ENCODE measurements around the gene MYL6. TPM values are rescaled to one million over a fixed set of nuclear protein-coding genes. Genes with fewer than 3 reads are reported as not detected.

The MYL6 gene
- total and polyA plus RNA-seq, 9 of the 15 experiments (the other 6 are each of a cell fraction or from before 2014, with no cell fraction given) = 557 to 1,664 (median 958) TPM

GRCh38 chr12:56206452-56207166 lies 48.5 kb downstream of the MYL6 start:
- peak; percentile 82 for FAIRE-seq
- intact Hi-C loops (cut with micrococcal nuclease) (loop anchor here (1.0 kb wide), 1 partner anchor 18 kb away; the partner anchor contains the start of gene NABP2), in situ Hi-C loops (cut with MboI) (no loop called here)
- TF ChIP-seq SMAD3 (CRISPR knock-in tag; conservative IDR thresholded peaks at IDR 0.05) (no peak), SRSF9 (IDR thresholded peaks at IDR 0.05; ENCODE audit: borderline replicate concordance, low read depth, low read length) (no peak), ZNF224 (CRISPR knock-in tag; IDR thresholded peaks at IDR 0.05) (no peak), MAX (CRISPR knock-in tag; IDR thresholded peaks at IDR 0.05) (no peak), FOSL1 (tag; conservative IDR thresholded peaks at IDR 0.05) (0 out of 2 replicates have a peak, but pooled peaks have one; percentile 27), ARID4B (CRISPR knock-in tag; IDR thresholded peaks at IDR 0.05) (no peak), ZNF134 (CRISPR knock-in tag; conservative IDR thresholded peaks at IDR 0.05) (no peak), PRPF4 (IDR thresholded peaks at IDR 0.05; ENCODE audit: insufficient read depth, low read depth, low read length, poor library complexity, severe bottlenecking) (no peak), SRF (CRISPR knock-in tag; IDR thresholded peaks at IDR 0.05) (no peak), NR2C2 (CRISPR knock-in tag; IDR thresholded peaks at IDR 0.05) (no peak), NR2C2 (tag; IDR thresholded peaks at IDR 0.05) (no peak), IFI16 (CRISPR knock-in tag; IDR thresholded peaks at IDR 0.05) (no peak), MLLT1 (IDR thresholded peaks at IDR 0.05) (no peak)
- TF ChIP-seq, protein P1, sequence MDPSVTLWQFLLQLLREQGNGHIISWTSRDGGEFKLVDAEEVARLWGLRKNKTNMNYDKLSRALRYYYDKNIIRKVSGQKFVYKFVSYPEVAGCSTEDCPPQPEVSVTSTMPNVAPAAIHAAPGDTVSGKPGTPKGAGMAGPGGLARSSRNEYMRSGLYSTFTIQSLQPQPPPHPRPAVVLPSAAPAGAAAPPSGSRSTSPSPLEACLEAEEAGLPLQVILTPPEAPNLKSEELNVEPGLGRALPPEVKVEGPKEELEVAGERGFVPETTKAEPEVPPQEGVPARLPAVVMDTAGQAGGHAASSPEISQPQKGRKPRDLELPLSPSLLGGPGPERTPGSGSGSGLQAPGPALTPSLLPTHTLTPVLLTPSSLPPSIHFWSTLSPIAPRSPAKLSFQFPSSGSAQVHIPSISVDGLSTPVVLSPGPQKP (CRISPR knock-in tag; IDR thresholded peaks at IDR 0.05) = no peak

More at GRCh38 chr12:56206452-56207166, 48.5 kb downstream of the MYL6 start:
- Histone ChIP-seq H3K9ac (ENCODE audit: insufficient read depth in 1 of 2, low read depth in 2 of 2, low read length in 2 of 2) (no peak overlapping the region; a peak in 1 of 4 replicates), H2AFZ (ENCODE audit: low read depth, low read length) (no peak overlapping the region), H3K79me2 (ENCODE audit: control insufficient read depth, insufficient read depth, low read length) (no peaks in the 10 kb centered on the region), H3K9me3 (replicated peaks; ENCODE audit: control insufficient read depth, insufficient read depth, low read depth, low read length) (no peaks in the 10 kb centered on the region), H3K4me3 (no peak overlapping the region), H3K4me2 (ENCODE audit: insufficient read depth, low read length) (no peak overlapping the region), H3K9me1 (ENCODE audit: control insufficient read depth, insufficient read depth, low read length) (no peaks in the 10 kb centered on the region), H3K27me3 (ENCODE audit: control insufficient read depth in 2 of 2, insufficient read depth in 2 of 2, low read length in 2 of 2) (no peaks in the 10 kb centered on the region), H3K27ac (ENCODE audit: extremely low read depth, low read depth, low read length) (no peak overlapping the region), H3K4me1 (replicated peaks in 1 of 2; ENCODE audit: control insufficient read depth in 2 of 2, insufficient read depth in 2 of 2, low read length in 2 of 2) (peaks cover 2 to 25% of the 10 kb centered on the region in 2 experiments; a peak in 3 of 5 replicates), H4K20me1 (replicated peaks; ENCODE audit: control insufficient read depth, insufficient read depth, low read length) (no peaks in the 10 kb centered on the region), H3K36me3 (ENCODE audit: control insufficient read depth, insufficient read depth, low read length) (peaks cover 54% of the 10 kb centered on the region)
- POLR2A ChIA-PET = interaction anchor here (0.6 to 6.3 kb wide), 8 partner anchors 10 to 271 kb away, joined by 3 to 68 read pairs (median 3); partner anchors contain the start of genes RNF41 and SMARCC2
- peak; percentile 58 to 76 (median 66) for DNase-seq (ENCODE audit: extremely low read depth in 1 of 4, low spot score in 3 of 4)
- BruUV-seq (replicated peaks) = no TSS peak
- ATAC-seq = peak; percentile 88
- CTCF ChIA-PET (ENCODE audit: low intra/inter-chr PET ratio) = interaction anchor here (0.7 to 2.1 kb wide), 3 partner anchors 18 to 95 kb away, joined by 7 to 9 read pairs (median 7); partner anchors contain the start of gene NABP2
- 54% methylated on average over 14 of the region's 14 CpGs for WGBS (ENCODE audit: insufficient coverage, low coverage, missing lambda C conversion rate)

All from K562 (cell line).